A549 (cell line): ENCODE results near the gene SLCO3A1. TPM values are rescaled to one million over a fixed set of nuclear protein-coding genes. Genes with fewer than 3 reads are reported as not detected.

Experiments used
- ATAC-seq, 2 experiments: fragments of 200-7000 bp in 1 of 2; fragments of >200 bp in 1 of 2; cut with Nextera tagmentation in 1 of 2; cut with Tn5 transposase in 1 of 2; 3 replicates each; pipeline versions ENCODE4 v1.8.0 to v1.9.1; 2018 to 2020; ENCODE audit warnings: mild to moderate bottlenecking in 1 of 2, moderate library complexity in 1 of 2
- CTCF ChIA-PET: fragments of 300-600 bp; sonication (Branson Sonifier 250); formaldehyde crosslinking; extraction: SDS; loops from one replicate; lab custom pipeline; 2021; ENCODE audit warnings: antibody characterized with exemption, inconsistent platforms; lab: Yijun Ruan, JAX
- POLR2A ChIA-PET: fragments of 350-600 bp; formaldehyde crosslinking; extraction: SDS; loops from one replicate; lab custom pipeline; 2021; ENCODE audit warnings: antibody characterized with exemption, inconsistent platforms; lab: Yijun Ruan, JAX
- DNase-seq, 2 experiments: peaks; one replicate each; pipeline versions ENCODE4 v3.0.0 to v3.0.0-alpha.2; 2011 to 2016; ENCODE audit warnings: low read depth in 1 of 2, low spot score in 1 of 2
- FAIRE-seq: peaks from 2 replicates; lab custom pipeline; 2011; peaks lifted over from hg19 to GRCh38; lab: Jason Lieb, UNC
- H3K27ac ChIP-seq, 2 experiments: fragments of >200 bp; sonication (Bioruptor Twin); formaldehyde crosslinking; 3 replicates each; pipeline ENCODE4 v1.5.1; 2016 to 2017
- H3K4me1 ChIP-seq: fragments of >200 bp; sonication (Bioruptor Twin); formaldehyde crosslinking; 3 replicates; pipeline ENCODE4 v1.6.1; 2016
- H3K4me2 ChIP-seq: fragments of >200 bp; sonication (Bioruptor Twin); formaldehyde crosslinking; 3 replicates; pipeline ENCODE4 v1.6.1; 2016
- H3K4me3 ChIP-seq: fragments of >200 bp; sonication (Bioruptor Twin); formaldehyde crosslinking; 3 replicates; pipeline ENCODE4 v1.5.1; 2016
- H3K9me3 ChIP-seq: fragments of >200 bp; sonication (Bioruptor Twin); formaldehyde crosslinking; 3 replicates; pipeline ENCODE4 v1.6.1; 2016
- ATOH8 ChIP-seq: fragments of 250-450 bp; sonication (Bioruptor Pico); IDR thresholded peaks from 2 replicates; pipeline ENCODE4 v1.5.0; 2020; ENCODE audit warnings: low read depth, mild to moderate bottlenecking, moderate library complexity
- BHLHE40 ChIP-seq: IDR thresholded peaks from 2 replicates; pipeline ENCODE4 v1.6.1; 2012; ENCODE audit warnings: low read depth, low read length, inconsistent platforms
- CBX2 ChIP-seq: fragments of 200-600 bp; sonication (generic); IDR thresholded peaks from 2 replicates; pipeline ENCODE4 v1.6.1; 2016; ENCODE audit warnings: low read depth, mild to moderate bottlenecking, borderline replicate concordance
- CEBPB ChIP-seq, 2 experiments: fragments of >200 bp in 1 of 2; sonication (Bioruptor Twin) in 1 of 2; formaldehyde crosslinking in 1 of 2; IDR thresholded peaks; 2 replicates each; pipeline ENCODE4 v1.6.1; 2012 to 2016
- EHMT2 ChIP-seq: fragments of 200-600 bp; sonication (generic); IDR thresholded peaks from 2 replicates; pipeline ENCODE4 v1.6.1; 2016; ENCODE audit warnings: antibody characterized with exemption, low read depth, mild to moderate bottlenecking, moderate library complexity
- EP300 ChIP-seq, 2 experiments: fragments of >200 bp; sonication (Bioruptor Twin); formaldehyde crosslinking; IDR thresholded peaks; 2 replicates in 1 of 2; 3 replicates in 1 of 2; pipeline ENCODE4 v1.6.1; 2016 to 2017
- FOSB ChIP-seq: fragments of 250-450 bp; sonication (Bioruptor Pico); IDR thresholded peaks from 2 replicates; pipeline ENCODE4 v1.5.0; 2020; ENCODE audit warnings: mild to moderate bottlenecking, moderate library complexity
- FOXS1 ChIP-seq: fragments of 250-450 bp; sonication (Bioruptor Pico); IDR thresholded peaks from 2 replicates; pipeline ENCODE4 v1.5.0; 2020; ENCODE audit warnings: mild to moderate bottlenecking, moderate library complexity
- HDAC2 ChIP-seq: fragments of 200-600 bp; sonication (generic); IDR thresholded peaks from 2 replicates; pipeline ENCODE4 v1.6.1; 2016
- HEYL ChIP-seq: fragments of 250-450 bp; sonication (Bioruptor Pico); IDR thresholded peaks from 2 replicates; pipeline ENCODE4 v1.8.0; 2021; ENCODE audit warnings: mild to moderate bottlenecking, moderate library complexity
- HMGXB4 ChIP-seq: fragments of 250-450 bp; sonication (Bioruptor Pico); IDR thresholded peaks from 2 replicates; pipeline ENCODE4 v1.5.0; 2021; ENCODE audit warnings: mild to moderate bottlenecking, moderate library complexity, borderline replicate concordance
- HOXA7 ChIP-seq: fragments of 250-450 bp; sonication (Bioruptor Pico); IDR thresholded peaks from 2 replicates; pipeline ENCODE4 v1.5.0; 2020; ENCODE audit warnings: mild to moderate bottlenecking, moderate library complexity
- HOXB5 ChIP-seq: fragments of 250-450 bp; sonication (Bioruptor Pico); IDR thresholded peaks from 2 replicates; pipeline ENCODE4 v1.5.0; 2020; ENCODE audit warnings: mild to moderate bottlenecking, moderate library complexity
- KDM1A ChIP-seq: fragments of 200-600 bp; sonication (generic); IDR thresholded peaks from 2 replicates; pipeline ENCODE4 v1.6.1; 2016; ENCODE audit warnings: low read depth, mild to moderate bottlenecking
- KDM5A ChIP-seq: fragments of 200-600 bp; sonication (generic); IDR thresholded peaks from 2 replicates; pipeline ENCODE4 v1.6.1; 2016; ENCODE audit warnings: antibody characterized with exemption, mild to moderate bottlenecking
- MAFK ChIP-seq: fragments of 450-650 bp; IDR thresholded peaks from 2 replicates; pipeline ENCODE4 v1.6.1; 2014; ENCODE audit not compliant: partially characterized antibody
- MAZ ChIP-seq: fragments of 150-350 bp; IDR thresholded peaks from 2 replicates; pipeline ENCODE4 v1.6.1; 2014; ENCODE audit warnings: antibody characterized with exemption, low read depth, low read length, borderline replicate concordance
- NFE2L2 ChIP-seq: fragments of 150-350 bp; conservative IDR thresholded peaks from 2 replicates; pipeline ENCODE4 v1.6.1; 2014; ENCODE audit warnings: low read length
- NPAS2 ChIP-seq: fragments of 250-450 bp; sonication (Bioruptor Pico); IDR thresholded peaks from 2 replicates; pipeline ENCODE4 v1.8.0; 2022; ENCODE audit warnings: mild to moderate bottlenecking, moderate library complexity, borderline replicate concordance
- NR3C1 ChIP-seq: fragments of >200 bp; sonication (Bioruptor Twin); formaldehyde crosslinking; IDR thresholded peaks from 3 replicates; pipeline ENCODE4 v1.6.1; 2017
- POLR2A ChIP-seq: IDR thresholded peaks from 2 replicates; pipeline ENCODE4 v1.6.1; 2012; ENCODE audit warnings: mild to moderate bottlenecking, low read length
- RARB ChIP-seq: fragments of 250-450 bp; sonication (Bioruptor Pico); IDR thresholded peaks from 2 replicates; pipeline ENCODE4 v1.8.0; 2021; ENCODE audit warnings: mild to moderate bottlenecking, moderate library complexity
- RCOR1 ChIP-seq: fragments of 150-350 bp; IDR thresholded peaks from 2 replicates; pipeline ENCODE4 v1.6.1; 2014; ENCODE audit warnings: antibody characterized with exemption, low read length, low read depth
- SMC3 ChIP-seq: fragments of >200 bp; sonication (Bioruptor Twin); formaldehyde crosslinking; IDR thresholded peaks from 3 replicates; pipeline ENCODE4 v1.6.1; 2018; ENCODE audit warnings: inconsistent platforms
- TFCP2L1 ChIP-seq: fragments of 250-450 bp; sonication (Bioruptor Pico); IDR thresholded peaks from 2 replicates; pipeline ENCODE4 v1.5.0; 2021; ENCODE audit warnings: mild to moderate bottlenecking
- ZNF302 ChIP-seq: fragments of 250-450 bp; sonication (Bioruptor Pico); IDR thresholded peaks from 2 replicates; pipeline ENCODE4 v1.9.0; 2021; ENCODE audit warnings: inconsistent platforms, mild to moderate bottlenecking, moderate library complexity
- ZSCAN20 ChIP-seq: fragments of 250-450 bp; sonication (Bioruptor Pico); IDR thresholded peaks from 2 replicates; pipeline ENCODE4 v1.8.0; 2022; ENCODE audit warnings: mild to moderate bottlenecking, moderate library complexity
- WGBS: methylation state at CpG from one replicate; pipeline ENCODE4 v1.1.6; 2017; ENCODE audit errors: missing lambda C conversion rate; 5-methylcytosine and 5-hydroxymethylcytosine counted together
- polyA plus RNA-seq, 4 experiments: library from polyadenylated mRNA; depleted of rRNA in 3 of 4; stranded (reverse); fragments of >200 nt; fragmentation: RNase III in 1 of 4; extraction: RNeasy Plus Mini Kit Qiagen cat#74134 plus additional on column Dnase treatment in 1 of 4; gene quantifications; 2 replicates in 3 of 4; 3 replicates in 1 of 4; pipeline ENCODE4 v1.2.3, GENCODE V29; 2011 to 2017
- TF ChIP-seq, protein P1 (sequence below): fragments of >200 bp; sonication (Bioruptor Twin); formaldehyde crosslinking; IDR thresholded peaks from 2 replicates; pipeline ENCODE4 v1.6.1; 2016
- TF ChIP-seq, protein P2 (sequence below): fragments of >200 bp; sonication (Bioruptor Twin); formaldehyde crosslinking; IDR thresholded peaks from 3 replicates; pipeline ENCODE4 v1.6.1; 2016
- TF ChIP-seq, protein P3 (sequence below): IDR thresholded peaks from 2 replicates; pipeline ENCODE4 v1.6.1; 2012; ENCODE audit warnings: low read depth, borderline replicate concordance
- TF ChIP-seq, protein P4 (sequence below): fragments of >200 bp; sonication (Bioruptor Twin); formaldehyde crosslinking; IDR thresholded peaks from 3 replicates; pipeline ENCODE4 v1.5.1; 2016

SLCO3A1 gene
- polyA plus RNA-seq, 2 of the 4 experiments (the other 2 are of a cell fraction), result 16.8 to 17.0 TPM

DNA sequence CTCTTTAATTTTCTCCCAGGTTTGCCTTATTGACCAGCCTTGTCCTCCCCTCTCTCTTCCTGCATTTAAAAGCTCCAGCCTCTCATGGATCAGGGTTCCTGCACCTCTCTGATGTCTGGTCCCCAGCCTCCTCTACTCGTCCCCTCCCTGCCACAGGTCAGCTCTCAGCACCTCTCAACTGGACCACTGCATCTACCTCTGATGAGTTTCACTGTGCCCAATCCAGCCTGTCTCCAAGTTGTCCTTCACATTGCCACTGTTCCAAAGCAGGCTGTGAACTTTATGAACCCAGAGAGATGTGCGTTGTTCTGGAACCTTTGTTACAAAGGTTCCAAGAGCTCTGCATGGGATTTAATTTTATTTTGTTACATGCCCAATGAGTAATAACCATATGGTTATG is 76.6 kb downstream of the SLCO3A1 start:
- WGBS, result 84% methylated on average over 2 of the region's 2 CpGs
- H3K4me2 ChIP-seq, result no peak overlapping the region
- DNase-seq, result no peak
- no peak for ATAC-seq
- H3K27ac ChIP-seq, result no peak overlapping the region
- ChIA-PET CTCF (interaction anchor here (1.4 to 2.1 kb wide), 5 partner anchors 11 to 148 kb away, joined by 3 to 8 read pairs (median 7); no protein-coding TSS in a partner anchor), POLR2A (no interaction called here)
- no peaks in the 10 kb centered on the region for H3K4me1 ChIP-seq
- FAIRE-seq, result no peak
- TF ChIP-seq EHMT2 (no peak), NPAS2 (CRISPR knock-in tag) (no peak), NR3C1 (no peak), BHLHE40 (no peak), FOSB (no peak), CEBPB (IDR thresholded peaks at IDR 0.05) (no peak), KDM1A (no peak), RARB (CRISPR knock-in tag) (no peak), EP300 (IDR thresholded peaks at IDR 0.05) (no peak), CBX2 (no peak), FOXS1 (CRISPR knock-in tag) (no peak), HOXA7 (CRISPR knock-in tag) (no peak), HMGXB4 (no peak), TFCP2L1 (CRISPR knock-in tag) (no peak), HEYL (CRISPR knock-in tag) (no peak), NFE2L2 (no peak), ZSCAN20 (no peak), SMC3 (no peak)
- TF ChIP-seq, protein P1, sequence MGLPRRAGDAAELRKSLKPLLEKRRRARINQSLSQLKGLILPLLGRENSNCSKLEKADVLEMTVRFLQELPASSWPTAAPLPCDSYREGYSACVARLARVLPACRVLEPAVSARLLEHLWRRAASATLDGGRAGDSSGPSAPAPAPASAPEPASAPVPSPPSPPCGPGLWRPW, result no peak
- TF ChIP-seq, protein P2, sequence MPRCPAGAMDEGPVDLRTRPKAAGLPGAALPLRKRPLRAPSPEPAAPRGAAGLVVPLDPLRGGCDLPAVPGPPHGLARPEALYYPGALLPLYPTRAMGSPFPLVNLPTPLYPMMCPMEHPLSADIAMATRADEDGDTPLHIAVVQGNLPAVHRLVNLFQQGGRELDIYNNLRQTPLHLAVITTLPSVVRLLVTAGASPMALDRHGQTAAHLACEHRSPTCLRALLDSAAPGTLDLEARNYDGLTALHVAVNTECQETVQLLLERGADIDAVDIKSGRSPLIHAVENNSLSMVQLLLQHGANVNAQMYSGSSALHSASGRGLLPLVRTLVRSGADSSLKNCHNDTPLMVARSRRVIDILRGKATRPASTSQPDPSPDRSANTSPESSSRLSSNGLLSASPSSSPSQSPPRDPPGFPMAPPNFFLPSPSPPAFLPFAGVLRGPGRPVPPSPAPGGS, result no peak
- no peak overlapping the region for H3K4me3 ChIP-seq
- H3K9me3 ChIP-seq, result 0 out of 3 replicates have a peak, but pooled peaks cover 3% of the 10 kb centered on the region

GRCh38 chr15:91936182-91936775 is 82.8 kb downstream of the SLCO3A1 start:
- CTCF ChIA-PET, result interaction anchor here (0.9 to 1.5 kb wide), 5 partner anchors 8 to 83 kb away, joined by 3 to 5 read pairs (median 3); partner anchors contain the start of gene SLCO3A1
- TF ChIP-seq, protein P2, result no peak
- TF ChIP-seq HOXB5 (CRISPR knock-in tag), result no peak
- no peak for TF ChIP-seq MAFK
- no peak for TF ChIP-seq ATOH8 (CRISPR knock-in tag)
- TF ChIP-seq MAZ, result no peak
- TF ChIP-seq NFE2L2, result no peak; the same call in 1 of the 2 replicates
- TF ChIP-seq, protein P3, sequence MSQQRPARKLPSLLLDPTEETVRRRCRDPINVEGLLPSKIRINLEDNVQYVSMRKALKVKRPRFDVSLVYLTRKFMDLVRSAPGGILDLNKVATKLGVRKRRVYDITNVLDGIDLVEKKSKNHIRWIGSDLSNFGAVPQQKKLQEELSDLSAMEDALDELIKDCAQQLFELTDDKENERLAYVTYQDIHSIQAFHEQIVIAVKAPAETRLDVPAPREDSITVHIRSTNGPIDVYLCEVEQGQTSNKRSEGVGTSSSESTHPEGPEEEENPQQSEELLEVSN, result no peak
- TF ChIP-seq CBX2, result no peak
- TF ChIP-seq HDAC2, result no peak
- TF ChIP-seq FOSB, result no peak
- TF ChIP-seq, protein P4, sequence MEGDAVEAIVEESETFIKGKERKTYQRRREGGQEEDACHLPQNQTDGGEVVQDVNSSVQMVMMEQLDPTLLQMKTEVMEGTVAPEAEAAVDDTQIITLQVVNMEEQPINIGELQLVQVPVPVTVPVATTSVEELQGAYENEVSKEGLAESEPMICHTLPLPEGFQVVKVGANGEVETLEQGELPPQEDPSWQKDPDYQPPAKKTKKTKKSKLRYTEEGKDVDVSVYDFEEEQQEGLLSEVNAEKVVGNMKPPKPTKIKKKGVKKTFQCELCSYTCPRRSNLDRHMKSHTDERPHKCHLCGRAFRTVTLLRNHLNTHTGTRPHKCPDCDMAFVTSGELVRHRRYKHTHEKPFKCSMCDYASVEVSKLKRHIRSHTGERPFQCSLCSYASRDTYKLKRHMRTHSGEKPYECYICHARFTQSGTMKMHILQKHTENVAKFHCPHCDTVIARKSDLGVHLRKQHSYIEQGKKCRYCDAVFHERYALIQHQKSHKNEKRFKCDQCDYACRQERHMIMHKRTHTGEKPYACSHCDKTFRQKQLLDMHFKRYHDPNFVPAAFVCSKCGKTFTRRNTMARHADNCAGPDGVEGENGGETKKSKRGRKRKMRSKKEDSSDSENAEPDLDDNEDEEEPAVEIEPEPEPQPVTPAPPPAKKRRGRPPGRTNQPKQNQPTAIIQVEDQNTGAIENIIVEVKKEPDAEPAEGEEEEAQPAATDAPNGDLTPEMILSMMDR, result no peak
- no peak for TF ChIP-seq KDM5A
- TF ChIP-seq RCOR1, result no peak
- no peak for TF ChIP-seq POLR2A
- TF ChIP-seq ZSCAN20, result no peak
- no peak for TF ChIP-seq ZNF302 (CRISPR knock-in tag)

More at GRCh38 chr15:91936182-91936775, 82.8 kb downstream of the SLCO3A1 start:
- peaks cover 13% of the 10 kb centered on the region for H3K4me1 ChIP-seq
- POLR2A ChIA-PET, result interaction anchor here (0.8 kb wide), 1 partner anchor 69 kb away, joined by 3 read pairs; no protein-coding TSS in a partner anchor
- no peak for FAIRE-seq
- no peak for ATAC-seq
- DNase-seq, result no peak
- H3K4me3 ChIP-seq, result no peak overlapping the region
- 0 out of 3 replicates have a peak, but pooled peaks cover 3% of the 10 kb centered on the region for H3K9me3 ChIP-seq
- H3K27ac ChIP-seq, result no peak overlapping the region
- no peak overlapping the region for H3K4me2 ChIP-seq
- 91% methylated on average over 7 of the region's 7 CpGs for WGBS
